IMR-90 (cell line): ENCODE data around the gene PANK2. TPM values are rescaled to one million over a fixed set of nuclear protein-coding genes. Genes with fewer than 3 reads are reported as not detected.

Experiments used
- ATAC-seq: fragments of 200-7000 bp; cut with Tn5 transposase; 2 replicates; pipeline ENCODE4 v1.9.1; 2020; ENCODE audit warnings: low read depth, mild to moderate bottlenecking, moderate library complexity
- BruUV-seq: library from RNA; stranded (reverse); fragments of 400-500 nt; replicated peaks from 2 replicates; lab custom pipeline; 2021; lab: Mats Ljungman, UMichigan
- CTCF ChIA-PET: fragments of 300-600 bp; formaldehyde crosslinking; extraction: SDS; loops from one replicate; lab custom pipeline; 2021; ENCODE audit warnings: antibody characterized with exemption; lab: Yijun Ruan, JAX
- POLR2A ChIA-PET: fragments of 300-600 bp; sonication (Branson Sonifier 250); formaldehyde crosslinking; loops from one replicate; lab custom pipeline; 2022; ENCODE audit warnings: antibody characterized with exemption; ENCODE audit not compliant: unreplicated experiment; lab: Charles Lee
- DNase-seq: peaks from one replicate; pipeline ENCODE4 v3.0.0; 2013
- H2AFZ ChIP-seq: replicated peaks from 2 replicates; pipeline ENCODE3; 2013; ENCODE audit warnings: low read length, mild to moderate bottlenecking; ENCODE audit not compliant: poor library complexity
- H2AK5ac ChIP-seq: 2 replicates; pipeline ENCODE4 v1.6.1; 2013; ENCODE audit warnings: low read depth, low read length, inconsistent platforms
- H2AK9ac ChIP-seq: replicated peaks from 2 replicates; pipeline ENCODE3; 2013; ENCODE audit warnings: mild to moderate bottlenecking, low read depth, low read length, moderate library complexity; ENCODE audit not compliant: poor library complexity
- H2BK120ac ChIP-seq: 2 replicates; pipeline ENCODE4 v1.6.1; 2013; ENCODE audit warnings: low read depth, low read length, inconsistent platforms
- H2BK15ac ChIP-seq: 3 replicates; pipeline ENCODE4 v1.6.1; 2013; ENCODE audit warnings: low read depth, low read length, inconsistent platforms
- H2BK20ac ChIP-seq: 2 replicates; pipeline ENCODE4 v1.6.1; 2013; ENCODE audit warnings: low read depth, mild to moderate bottlenecking, inconsistent platforms, low read length, moderate library complexity
- H2BK5ac ChIP-seq: 2 replicates; pipeline ENCODE4 v1.6.1; 2013; ENCODE audit warnings: mild to moderate bottlenecking, low read depth, low read length, inconsistent platforms; ENCODE audit not compliant: poor library complexity, severe bottlenecking
- H3K14ac ChIP-seq: replicated peaks from 2 replicates; pipeline ENCODE4 v1.6.1; 2013; ENCODE audit warnings: low read depth, low read length, inconsistent platforms
- H3K18ac ChIP-seq: 2 replicates; pipeline ENCODE4 v1.6.1; 2013; ENCODE audit warnings: low read depth, low read length, control low read depth
- H3K23ac ChIP-seq: 2 replicates; pipeline ENCODE4 v1.6.1; 2013; ENCODE audit warnings: low read depth, low read length, inconsistent platforms
- H3K27ac ChIP-seq: 2 replicates; pipeline ENCODE4 v1.5.1; 2013; ENCODE audit warnings: mild to moderate bottlenecking, control low read depth, low read length; ENCODE audit not compliant: insufficient read depth
- H3K27me3 ChIP-seq: 2 replicates; pipeline ENCODE4 v1.6.1; 2013; ENCODE audit warnings: low read length; ENCODE audit not compliant: control insufficient read depth, insufficient read depth
- H3K36me3 ChIP-seq: 2 replicates; pipeline ENCODE4 v1.6.1; 2013; ENCODE audit warnings: low read length, mixed read lengths; ENCODE audit not compliant: control insufficient read depth, insufficient read depth
- H3K4ac ChIP-seq: 2 replicates; pipeline ENCODE4 v1.6.1; 2013; ENCODE audit warnings: low read depth, low read length, inconsistent platforms
- H3K4me1 ChIP-seq: 2 replicates; pipeline ENCODE4 v1.6.1; 2013; ENCODE audit warnings: low read length, mixed read lengths; ENCODE audit not compliant: control insufficient read depth, insufficient read depth
- H3K4me2 ChIP-seq: 2 replicates; pipeline ENCODE4 v1.6.1; 2013; ENCODE audit warnings: low read depth, mild to moderate bottlenecking, control low read depth, low read length, moderate library complexity
- H3K4me3 ChIP-seq: 2 replicates; pipeline ENCODE4 v1.5.1; 2013; ENCODE audit warnings: low read depth, mild to moderate bottlenecking, control low read depth, low read length, moderate library complexity; ENCODE audit not compliant: insufficient read depth
- H3K56ac ChIP-seq: 2 replicates; pipeline ENCODE4 v1.6.1; 2013; ENCODE audit warnings: low read length, inconsistent platforms; ENCODE audit not compliant: insufficient read depth; ENCODE audit errors: extremely low read depth
- H3K79me1 ChIP-seq, 2 experiments: 2 replicates each; pipeline ENCODE4 v1.6.1; 2013; ENCODE audit warnings: low read length in 2 of 2, inconsistent platforms in 1 of 2, low read depth in 1 of 2
- H3K9ac ChIP-seq: 2 replicates; pipeline ENCODE4 v1.6.1; 2013; ENCODE audit warnings: low read depth, low read length, control low read depth
- H3K9me1 ChIP-seq: 2 replicates; pipeline ENCODE4 v1.6.1; 2013; ENCODE audit warnings: low read length, inconsistent platforms; ENCODE audit not compliant: insufficient read depth
- H3K9me3 ChIP-seq: 2 replicates; pipeline ENCODE4 v1.6.1; 2013; ENCODE audit warnings: low read length; ENCODE audit not compliant: control insufficient read depth, insufficient read depth
- H4K20me1 ChIP-seq: 2 replicates; pipeline ENCODE4 v1.6.1; 2013; ENCODE audit warnings: low read length, inconsistent platforms; ENCODE audit not compliant: insufficient read depth
- H4K5ac ChIP-seq: 2 replicates; pipeline ENCODE4 v1.6.1; 2013; ENCODE audit warnings: mild to moderate bottlenecking, low read depth, low read length, control low read depth
- H4K8ac ChIP-seq, 2 experiments: 2 replicates each; pipeline ENCODE4 v1.6.1; 2013; ENCODE audit warnings: low read depth in 2 of 2, low read length in 2 of 2, control low read depth in 1 of 2, inconsistent platforms in 1 of 2
- H4K91ac ChIP-seq: 2 replicates; pipeline ENCODE4 v1.6.1; 2013; ENCODE audit warnings: low read depth, low read length, inconsistent platforms; ENCODE audit not compliant: insufficient read depth
- CEBPB ChIP-seq: IDR thresholded peaks from 2 replicates; pipeline ENCODE4 v1.6.1; 2012; ENCODE audit warnings: low read depth, low read length, improper control_type of control experiment
- CTCF ChIP-seq: conservative IDR thresholded peaks from 2 replicates; pipeline ENCODE4 v1.5.1; 2012; ENCODE audit warnings: mild to moderate bottlenecking, low read depth, low read length, improper control_type of control experiment
- RFX5 ChIP-seq: IDR thresholded peaks from 2 replicates; pipeline ENCODE4 v1.8.0; 2012; ENCODE audit warnings: low read depth, mild to moderate bottlenecking, low read length, moderate library complexity
- USF2 ChIP-seq: fragments of 150-350 bp; IDR thresholded peaks from 2 replicates; pipeline ENCODE4 v1.6.1; 2017; ENCODE audit warnings: mild to moderate bottlenecking, antibody characterized with exemption, low read length, low read depth
- WGBS, 2 experiments: methylation state at CpG; one replicate each; pipeline versions ENCODE4 v1.1.5 to v1.1.7; 2013; ENCODE audit warnings: missing lambda C conversion rate in 2 of 2; ENCODE audit not compliant: insufficient read length in 1 of 2; ENCODE audit errors: extremely low coverage in 2 of 2; 5-methylcytosine and 5-hydroxymethylcytosine counted together
- dilution Hi-C: fragments of 300-500 bp; cut with HindIII; formaldehyde crosslinking; loops from one replicate; pipeline ENCODE4 v1.14.3; 2018; ENCODE audit warnings: low sequenced_read_pairs; ENCODE audit not compliant: unreplicated experiment
- in situ Hi-C: fragments of 300-500 bp; cut with MboI; formaldehyde crosslinking; loops from 3 replicates; pipeline ENCODE4 v1.14.3; 2019; ENCODE audit warnings: low sequenced_read_pairs, inconsistent platforms, mixed read lengths
- intact Hi-C: fragments of 100-400 bp; cut with micrococcal nuclease; formaldehyde crosslinking; loops from 2 replicates; pipeline ENCODE4 v1.10.0; 2022
- microRNA-seq, 2 experiments: library from miRNA; stranded (forward) in 1 of 2; unstranded in 1 of 2; fragments of 10-50 nt in 1 of 2; fragments of <30 nt in 1 of 2; gene quantifications in 1 of 2; microRNA quantifications in 1 of 2; one replicate each; pipeline versions ENCODE3 to v1.1.0; 2013 to 2020; ENCODE audit not compliant: insufficient read depth in 1 of 2, insufficient read length in 1 of 2, unreplicated experiment in 1 of 2
- polyA plus RNA-seq, 3 experiments: library from polyadenylated mRNA; depleted of rRNA; stranded (reverse); fragments of >200 nt; gene quantifications; 2 replicates each; pipeline ENCODE4 v1.2.3, GENCODE V29; 2012; ENCODE audit warnings: low replicate concordance in 1 of 3
- small RNA-seq, 5 experiments: library from RNA; depleted of rRNA; stranded (forward); fragments of <200 nt; gene quantifications; one replicate each; pipeline ENCODE3, GENCODE V24; 2012
- total RNA-seq: library from RNA; depleted of rRNA; stranded (reverse); fragments of >200 nt; gene quantifications from 2 replicates; pipeline ENCODE4 v1.2.3, GENCODE V29; 2012; rRNA removed

PANK2 gene
- total and polyA plus RNA-seq, 2 of the 4 experiments (the other 2 are of a cell fraction) = 17.7 to 28.1 TPM

- H2AK9ac ChIP-seq = no peak overlapping the region
- no peak overlapping the region for H2BK5ac ChIP-seq
- in situ Hi-C loops = no loop called here
- H3K9me3 ChIP-seq = no peaks in the 10 kb centered on the region
- H3K18ac ChIP-seq = no peak overlapping the region
- peaks cover 4% of the 10 kb centered on the region; the same call in 1 of the 2 replicates for H3K36me3 ChIP-seq
- no peak overlapping the region for H4K8ac ChIP-seq
- no peak overlapping the region for H2AK5ac ChIP-seq
- no peak for TF ChIP-seq CEBPB
- no peak for TF ChIP-seq RFX5
- TF ChIP-seq CTCF = no peak
- TF ChIP-seq USF2 = no peak
- no peak overlapping the region for H2BK120ac ChIP-seq
- no peak for ATAC-seq
- no peak overlapping the region for H3K4me3 ChIP-seq
- ChIA-PET CTCF (no interaction called here), POLR2A (no interaction called here)
- H3K14ac ChIP-seq = no peak overlapping the region
- intact Hi-C loops = no loop called here
- H4K20me1 ChIP-seq = peaks cover 29% of the 10 kb centered on the region
- WGBS, 2 experiments = no CpG with 5 or more reads among the region's 2 CpGs
- no peak overlapping the region; the same call in 1 of the 2 replicates for H3K4me2 ChIP-seq
- no peak overlapping the region for H3K56ac ChIP-seq
- dilution Hi-C loops = no loop called here
- no peak overlapping the region for H2BK20ac ChIP-seq
- H3K23ac ChIP-seq = no peak overlapping the region
- no peak overlapping the region for H4K5ac ChIP-seq
- no peak overlapping the region for H2AFZ ChIP-seq
- no peak overlapping the region for H2BK15ac ChIP-seq
- no TSS peak for BruUV-seq
- peaks cover 13 to 46% of the 10 kb centered on the region in 2 experiments for H3K79me1 ChIP-seq
- no peak for DNase-seq
- H4K91ac ChIP-seq = no peak overlapping the region
- no peak overlapping the region for H3K9ac ChIP-seq
- H3K27ac ChIP-seq = no peak overlapping the region
- H3K4ac ChIP-seq = no peak overlapping the region
- no peaks in the 10 kb centered on the region for H3K27me3 ChIP-seq
- H3K4me1 ChIP-seq = 0 out of 2 replicates have a peak, but pooled peaks cover 3% of the 10 kb centered on the region
- 0 out of 2 replicates have a peak, but pooled peaks cover 2% of the 10 kb centered on the region for H3K9me1 ChIP-seq
Observed at GRCh38 chr20:3976511-3976910, 87.3 kb downstream of the PANK2 start.

Small RNAs within 50 kb of the gene (microRNA-seq; reads per million reads assigned to microRNA genes)
- gene MIR103A2 (ENCODE audit: insufficient read depth in 1 of 2, insufficient read length in 1 of 2, unreplicated experiment in 1 of 2) = 0.37 to 26.9 reads per million in 2 experiments
- gene MIR103B2 (ENCODE audit: unreplicated experiment) = not detected

Small RNAs within 50 kb of the gene (small RNA-seq; reads per million reads assigned to genes)
- gene MIR103A2 = 9.8 to 1,103 (median 482) reads per million in 5 experiments

Other genes starting within 250 kb of the PANK2 start
- gene GFRA4, start 226.0 kb upstream of the PANK2 start, total RNA-seq = not detected in 2 replicates
- gene GFRA4, start 226.0 kb upstream of the PANK2 start, polyA plus RNA-seq (2012; rRNA removed) = not detected in 2 replicates
- under 0.01 and 0.18 TPM in 2 replicates for gene ADAM33, start 207.4 kb upstream of the PANK2 start, total RNA-seq
- 1.6 and 1.7 TPM in 2 replicates for gene ADAM33, start 207.4 kb upstream of the PANK2 start, polyA plus RNA-seq (2012; rRNA removed)
- gene SIGLEC1, start 176.8 kb upstream of the PANK2 start, total RNA-seq = not detected in 2 replicates
- not detected in 2 replicates for gene SIGLEC1, start 176.8 kb upstream of the PANK2 start, polyA plus RNA-seq (2012; rRNA removed)
- gene HSPA12B, start 156.7 kb upstream of the PANK2 start, total RNA-seq = not detected in 2 replicates
- gene HSPA12B, start 156.7 kb upstream of the PANK2 start, polyA plus RNA-seq (2012; rRNA removed) = not detected in 2 replicates
- gene ADISSP, start 121.6 kb upstream of the PANK2 start, total RNA-seq = 31.4 and 31.9 TPM in 2 replicates
- gene ADISSP, start 121.6 kb upstream of the PANK2 start, polyA plus RNA-seq (2012; rRNA removed) = 58.2 and 65.0 TPM in 2 replicates
- gene SPEF1, start 107.9 kb upstream of the PANK2 start, total RNA-seq = under 0.01 TPM in 1 of 2 replicates, not detected in the other
- gene SPEF1, start 107.9 kb upstream of the PANK2 start, polyA plus RNA-seq (2012; rRNA removed) = 0.15 and 0.26 TPM in 2 replicates
- 59.1 and 72.2 TPM in 2 replicates for gene CENPB, start 102.6 kb upstream of the PANK2 start, total RNA-seq
- gene CENPB, start 102.6 kb upstream of the PANK2 start, polyA plus RNA-seq (2012; rRNA removed) = 45.7 and 49.3 TPM in 2 replicates
- 14.5 and 14.7 TPM in 2 replicates for gene CDC25B, start 93.1 kb upstream of the PANK2 start, total RNA-seq
- 50.5 and 59.8 TPM in 2 replicates for gene CDC25B, start 93.1 kb upstream of the PANK2 start, polyA plus RNA-seq (2012; rRNA removed)
- 11.4 and 11.7 TPM in 2 replicates for gene AP5S1, start 68.8 kb upstream of the PANK2 start, total RNA-seq
- gene AP5S1, start 68.8 kb upstream of the PANK2 start, polyA plus RNA-seq (2012; rRNA removed) = 10.1 and 12.5 TPM in 2 replicates
- 10.3 and 10.4 TPM in 2 replicates for gene MAVS, start 42.6 kb upstream of the PANK2 start, total RNA-seq
- gene MAVS, start 42.6 kb upstream of the PANK2 start, polyA plus RNA-seq (2012; rRNA removed) = 15.5 and 15.6 TPM in 2 replicates
- gene RNF24, start 126.2 kb downstream of the PANK2 start, total RNA-seq = 11.3 and 12.5 TPM in 2 replicates
- 9.1 and 11.3 TPM in 2 replicates for gene RNF24, start 126.2 kb downstream of the PANK2 start, polyA plus RNA-seq (2012; rRNA removed)